ENCODE data around the gene KLRC4. TPM values are rescaled to one million over a fixed set of nuclear protein-coding genes. Genes with fewer than 3 reads are reported as not detected.

The KLRC4 gene
- total and polyA plus RNA-seq, 2 of the 8 experiments (the other 6 are each of a cell fraction or from before 2014, with no cell fraction given), result not detected

- ChIA-PET POLR2A (ENCODE audit: partially characterized antibody) (interaction anchor here (1.2 kb wide), 1 partner anchor 9 kb away, joined by 3 read pairs; no protein-coding TSS in a partner anchor), CTCF (ENCODE audit: partially characterized antibody) (interaction anchor here (0.6 to 1.2 kb wide), 3 partner anchors 15 to 927 kb away, joined by 3 read pairs; no protein-coding TSS in a partner anchor)
- Histone ChIP-seq H3K23ac (ENCODE audit: insufficient read length) (no peak overlapping the region), H2BK5ac (ENCODE audit: low read depth, low read length) (no peak overlapping the region), H3K56ac (replicated peaks; ENCODE audit: insufficient read length, low read depth, low read length) (no peak overlapping the region), H3K9me3 (ENCODE audit: insufficient read depth in 2 of 2, low read depth in 1 of 2, low read length in 1 of 2) (peaks cover 4% of the 10 kb centered on the region in 2 experiments; a peak in 1 of 4 replicates), H3K4me3 (ENCODE audit: extremely low read depth in 1 of 4, insufficient read depth in 2 of 4, low read depth in 3 of 4, low read length in 4 of 4) (no peak overlapping the region), H3K79me2 (ENCODE audit: control insufficient read depth in 1 of 2, insufficient read depth in 2 of 2, low read length in 2 of 2) (no peaks in the 10 kb centered on the region), H3K4ac (replicated peaks; ENCODE audit: insufficient read length, low read depth, low read length) (no peak overlapping the region), H2AK5ac (ENCODE audit: low read depth, low read length) (no peak overlapping the region), H3K4me2 (ENCODE audit: insufficient read depth in 1 of 2, low read depth in 2 of 2, low read length in 2 of 2) (no peak overlapping the region), H4K5ac (ENCODE audit: insufficient read length, low read depth, low read length) (no peak overlapping the region), H2AFZ (ENCODE audit: low read length) (0 out of 2 replicates have a peak overlapping the region, but pooled peaks have one; percentile 50), H3K9ac (replicated peaks in 1 of 4; ENCODE audit: extremely low read depth in 1 of 4, low read depth in 3 of 4, low read length in 3 of 4) (no peak overlapping the region), H2BK15ac (ENCODE audit: low read length) (no peak overlapping the region), H4K91ac (replicated peaks; ENCODE audit: insufficient read length, low read length) (peak overlapping the region; percentile 81), H3K23me2 (ENCODE audit: low read depth, low read length) (no peaks in the 10 kb centered on the region), H2BK20ac (ENCODE audit: low read length) (no peak overlapping the region), H3K27ac (ENCODE audit: low read depth, low read length) (no peak overlapping the region), H3K79me1 (ENCODE audit: low read depth, low read length) (no peaks in the 10 kb centered on the region), H3K27me3 (replicated peaks in 1 of 4; ENCODE audit: control insufficient read depth in 3 of 4, extremely low read depth in 1 of 4, insufficient read depth in 3 of 4, low read length in 3 of 4) (no peaks in the 10 kb centered on the region), H2BK12ac (ENCODE audit: low read depth, low read length) (peak overlapping the region; percentile 80; the same call in 1 of the 2 replicates), H3K14ac (ENCODE audit: insufficient read length) (no peak overlapping the region), H4K8ac (ENCODE audit: extremely low read depth, insufficient read depth, low read length) (no peak overlapping the region), H2BK120ac (replicated peaks; ENCODE audit: low read depth, low read length) (no peak overlapping the region), H3K36me3 (ENCODE audit: control insufficient read depth in 2 of 4, insufficient read depth in 4 of 4, low read length in 3 of 4) (peaks cover 0 to 3% (median 0%) of the 10 kb centered on the region in 4 experiments; a peak in 1 of 8 replicates), H3K18ac (ENCODE audit: extremely low read depth, low read length) (no peak overlapping the region), H4K20me1 (replicated peaks in 1 of 2; ENCODE audit: control insufficient read depth in 1 of 2, insufficient read depth in 2 of 2, low read length in 2 of 2) (no peaks in the 10 kb centered on the region), H3K4me1 (replicated peaks in 1 of 4; ENCODE audit: control insufficient read depth in 3 of 4, insufficient read depth in 4 of 4, low read length in 3 of 4) (peaks cover 10 to 21% (median 12%) of the 10 kb centered on the region in 4 experiments)
- no peak for TF ChIP-seq TCF12 (IDR thresholded peaks at IDR 0.05; ENCODE audit: low read depth, low read length)
- DNase-seq (ENCODE audit: low read depth in 1 of 2, low spot score in 2 of 2), result no peak
- 90% methylated on average over 8 of the region's 8 CpGs; no CpG with 5 or more reads in 1 of the 2 experiments for WGBS, 2 experiments (ENCODE audit: extremely low coverage in 1 of 2, insufficient coverage in 1 of 2, insufficient read length in 1 of 2, insufficient replicate concordance in 2 of 2, low coverage in 1 of 2, low lambda C conversion rate in 2 of 2, missing lambda C conversion rate in 1 of 2)
- FAIRE-seq, result no peak
These were observed 39.8 kb downstream of the KLRC4 start for GRCh38 chr12:10369557-10370415.

Data from H1 (cell line).